Stimulated activated CD8-positive, alpha-beta memory T cell treated with anti-CD3 and anti-CD28 coated beads, Interleukin-15, amount 100 ng/mL, for 24 hours (primary cell): ENCODE data around the gene SLC16A3.
"Not testable (repeated sequence)": the region's sequence is repeated elsewhere in the genome, so short reads cannot be mapped to it uniquely, and the experiment has no call there.

Experiments
- DNase-seq: peaks from one replicate; pipeline ENCODE4 v3.0.0-alpha.2; 2020; ENCODE audit warnings: low read depth

SLC16A3 gene

GRCh38 chr17:82228842-82229697 is at the start of gene SLC16A3:
Gene SLC16A3, plus strand, starts transcription at chr17:82229042. Its CDS starts 6,967 bp downstream, at chr17:82236009.
- no peak for DNase-seq

DNA sequence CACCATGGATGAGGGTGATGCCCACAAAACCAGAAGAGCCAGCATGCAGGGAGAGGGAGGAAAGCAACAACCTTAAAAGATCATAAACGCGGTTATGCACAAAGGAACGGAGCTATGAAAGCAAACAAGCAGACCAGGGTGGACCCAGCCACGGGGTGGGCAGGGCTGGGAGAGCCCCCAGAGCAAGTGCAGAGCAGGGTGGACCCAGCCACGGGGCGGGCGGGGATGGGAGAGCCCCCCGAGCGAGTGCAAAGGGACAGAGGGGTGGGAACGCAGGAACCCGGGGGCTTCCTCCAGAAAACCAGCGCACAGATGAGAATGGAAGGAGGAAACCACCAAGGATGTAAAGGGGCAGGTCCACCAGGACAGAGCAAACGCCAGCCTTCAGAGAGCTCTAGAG is 49.4 kb upstream of the SLC16A3 start:
- DNase-seq = no peak

- no peak for DNase-seq
These were observed 48.8 kb upstream of the SLC16A3 start for GRCh38 chr17:82179946-82180475.

DNA sequence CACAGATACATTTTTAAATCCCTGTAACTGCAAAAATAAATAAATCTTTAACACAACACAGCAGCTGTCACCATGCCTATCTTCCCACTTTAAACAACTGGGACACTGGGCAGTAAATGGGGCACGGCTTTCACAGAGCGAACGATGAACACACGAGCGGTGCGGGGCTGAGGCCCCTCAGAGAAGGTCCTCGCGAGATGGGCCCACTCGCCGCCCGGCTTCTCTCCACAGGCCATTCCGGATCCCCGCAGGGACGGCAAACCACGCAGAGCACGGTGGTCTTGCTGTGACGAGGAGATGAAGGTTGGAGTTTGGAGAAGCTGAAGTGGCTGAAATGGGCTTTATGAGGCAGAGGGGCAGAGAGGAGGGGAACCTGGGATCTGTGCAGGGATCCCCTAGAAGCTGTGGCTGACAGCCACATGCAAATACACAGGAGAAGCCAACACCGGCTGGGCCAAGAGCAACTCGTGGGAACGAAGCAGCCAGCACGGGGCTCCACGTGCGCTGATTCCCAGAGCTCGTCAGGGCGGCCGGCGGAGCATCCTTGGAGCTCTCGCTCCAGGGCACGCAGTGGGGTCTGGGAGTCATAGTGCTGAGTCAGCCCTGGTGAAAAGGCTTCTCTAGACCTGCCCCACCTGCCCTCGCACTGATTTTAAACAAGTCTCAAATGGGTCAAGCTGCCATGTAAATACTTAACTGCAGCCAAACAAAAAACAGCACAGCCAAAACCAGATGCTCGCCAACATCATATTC is 47.9 kb upstream of the SLC16A3 start:
- DNase-seq = no peak

DNA sequence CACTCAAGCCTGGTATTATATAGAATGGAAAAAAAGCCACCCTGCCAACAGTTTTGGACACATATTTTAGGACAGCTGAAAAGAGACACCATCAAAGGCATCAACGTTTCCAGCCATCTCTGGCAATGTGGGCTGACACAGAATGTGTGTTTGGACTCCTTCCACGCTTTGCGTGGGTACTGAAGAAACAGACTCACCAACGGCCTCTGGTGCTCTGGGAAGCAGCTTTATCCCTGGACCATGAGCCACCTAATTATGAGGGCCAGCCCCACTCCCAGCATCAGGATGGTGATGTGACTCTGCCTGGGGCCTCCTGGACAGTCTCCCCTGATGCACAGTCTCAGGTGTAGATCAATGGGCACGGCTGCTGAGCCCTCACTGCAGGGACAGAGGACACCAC is 44.1 kb upstream of the SLC16A3 start:
- no peak for DNase-seq

- no peak for DNase-seq
These were observed 42.6 kb upstream of the SLC16A3 start for GRCh38 chr17:82186221-82186620.

- no peak for DNase-seq
These were observed 41.3 kb upstream of the SLC16A3 start for GRCh38 chr17:82187500-82187899.

DNA sequence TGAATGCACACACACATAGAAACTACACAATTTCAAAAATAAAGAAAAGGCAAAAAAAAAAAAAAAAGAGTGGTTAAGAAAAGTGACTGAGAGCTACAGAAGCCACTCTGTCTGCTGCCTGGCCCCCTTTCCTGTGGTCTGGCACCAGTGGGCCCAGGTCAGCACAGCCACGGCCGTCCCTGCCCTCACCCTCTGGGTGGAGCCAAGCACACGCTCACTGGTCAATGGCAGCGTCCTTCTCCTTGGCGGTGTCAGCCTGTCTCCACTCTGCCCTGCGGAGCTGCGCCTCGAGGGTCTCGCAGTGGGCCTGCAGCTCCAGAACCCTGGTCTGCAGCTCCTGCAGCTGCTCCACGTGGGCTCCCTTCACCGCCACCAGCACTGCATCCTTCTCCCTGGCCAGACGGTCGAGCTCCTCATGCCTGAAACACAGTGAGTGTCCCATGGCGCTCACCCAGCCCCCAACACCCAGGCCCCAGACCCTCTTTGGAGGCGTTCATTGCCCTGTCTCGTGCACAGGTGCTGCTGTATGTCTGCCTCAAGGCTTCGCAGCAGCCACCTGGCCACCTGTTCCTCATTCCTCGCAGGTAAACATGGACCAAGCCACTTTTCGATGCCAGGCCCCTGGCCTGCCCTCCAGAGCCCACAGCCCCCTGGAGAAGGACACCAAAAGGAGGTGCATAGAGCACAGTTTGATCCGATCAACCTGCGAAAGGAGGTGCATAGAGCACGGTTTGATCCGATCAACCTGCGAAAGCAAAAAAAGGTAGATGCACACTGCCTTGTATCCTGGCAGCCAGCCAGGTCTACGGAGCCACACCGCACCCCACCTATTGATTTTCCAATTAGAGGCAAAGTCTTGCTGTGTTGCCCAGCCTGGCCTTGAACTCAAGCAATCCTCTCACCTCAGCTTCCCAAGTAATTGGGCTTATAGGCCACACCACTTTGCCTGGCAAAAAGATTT is 40.6 kb upstream of the SLC16A3 start:
- DNase-seq = no peak

DNA sequence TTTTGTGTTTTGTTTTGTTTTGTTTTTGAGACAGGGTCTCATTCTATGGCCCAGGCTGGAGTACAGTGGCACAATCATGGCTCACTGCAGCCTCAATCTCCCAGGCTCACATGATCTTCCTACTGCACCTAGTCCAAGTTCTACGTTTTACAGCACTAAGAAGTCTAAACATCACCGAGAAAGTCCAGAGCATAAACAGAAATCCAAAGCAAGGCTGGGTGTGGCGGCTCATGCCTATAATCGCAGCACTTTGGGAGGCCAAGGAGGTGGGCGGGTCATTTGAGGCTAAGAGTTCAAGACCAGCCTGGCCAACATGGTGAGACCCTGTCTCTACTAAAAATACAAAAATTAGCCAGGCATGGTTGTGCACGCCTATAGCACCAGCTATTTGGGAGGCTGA is 35.8 kb upstream of the SLC16A3 start:
- not testable (repeated sequence) for DNase-seq

DNA sequence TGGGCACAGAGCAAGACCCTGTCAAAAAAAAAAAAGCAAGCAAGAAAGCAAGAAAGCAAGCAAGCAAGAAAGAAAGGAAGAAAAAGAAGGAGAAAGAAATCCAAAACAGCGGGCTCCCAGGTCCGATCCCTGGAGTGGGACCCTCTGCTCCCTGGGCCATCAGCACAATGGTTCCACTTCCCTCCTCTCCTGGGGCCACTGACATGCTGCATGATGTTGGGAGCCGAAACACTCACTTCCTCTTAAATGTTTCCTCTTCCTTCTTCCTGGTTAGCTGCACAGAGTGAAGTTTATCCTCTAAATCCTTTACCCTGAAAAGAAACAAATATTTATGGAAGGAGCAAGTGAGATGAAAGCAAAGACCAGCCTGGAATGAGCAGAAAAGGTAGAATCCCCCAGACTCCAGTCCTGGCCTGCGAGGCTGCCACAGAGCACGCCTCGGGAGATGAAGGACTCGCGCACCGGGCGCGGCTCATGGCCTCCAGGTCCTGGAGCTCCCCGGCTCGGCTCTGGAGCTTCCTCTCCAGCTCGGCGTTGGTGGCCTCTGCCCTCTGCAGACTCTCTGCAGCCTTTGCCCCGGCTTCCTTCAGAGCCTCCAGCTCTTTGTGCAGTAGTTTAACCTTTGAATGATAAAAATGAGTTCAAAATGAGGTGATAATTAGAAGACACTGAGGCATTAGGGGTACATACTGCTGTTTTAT is 35.2 kb upstream of the SLC16A3 start:
- DNase-seq = no peak

DNA sequence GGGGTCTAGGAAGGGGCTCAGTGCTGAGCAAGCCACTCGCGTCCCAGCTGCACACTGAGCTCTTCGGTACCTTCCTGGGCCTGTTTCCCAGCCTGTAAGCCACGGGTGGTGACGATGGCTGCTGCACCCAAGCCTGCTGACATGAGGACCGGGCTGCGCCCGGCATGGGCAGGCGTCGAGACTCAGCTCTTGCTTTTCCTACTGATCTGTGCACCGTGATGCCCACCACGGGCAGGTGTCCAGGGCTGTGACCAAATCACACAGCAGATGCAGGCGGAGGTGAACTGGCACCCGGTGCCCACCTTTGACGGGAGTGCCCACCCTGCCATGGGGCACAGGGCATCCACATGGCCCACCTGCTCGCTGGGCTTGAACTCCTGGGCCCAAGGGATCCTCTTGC is 34.1 kb upstream of the SLC16A3 start:
- DNase-seq = no peak

DNA sequence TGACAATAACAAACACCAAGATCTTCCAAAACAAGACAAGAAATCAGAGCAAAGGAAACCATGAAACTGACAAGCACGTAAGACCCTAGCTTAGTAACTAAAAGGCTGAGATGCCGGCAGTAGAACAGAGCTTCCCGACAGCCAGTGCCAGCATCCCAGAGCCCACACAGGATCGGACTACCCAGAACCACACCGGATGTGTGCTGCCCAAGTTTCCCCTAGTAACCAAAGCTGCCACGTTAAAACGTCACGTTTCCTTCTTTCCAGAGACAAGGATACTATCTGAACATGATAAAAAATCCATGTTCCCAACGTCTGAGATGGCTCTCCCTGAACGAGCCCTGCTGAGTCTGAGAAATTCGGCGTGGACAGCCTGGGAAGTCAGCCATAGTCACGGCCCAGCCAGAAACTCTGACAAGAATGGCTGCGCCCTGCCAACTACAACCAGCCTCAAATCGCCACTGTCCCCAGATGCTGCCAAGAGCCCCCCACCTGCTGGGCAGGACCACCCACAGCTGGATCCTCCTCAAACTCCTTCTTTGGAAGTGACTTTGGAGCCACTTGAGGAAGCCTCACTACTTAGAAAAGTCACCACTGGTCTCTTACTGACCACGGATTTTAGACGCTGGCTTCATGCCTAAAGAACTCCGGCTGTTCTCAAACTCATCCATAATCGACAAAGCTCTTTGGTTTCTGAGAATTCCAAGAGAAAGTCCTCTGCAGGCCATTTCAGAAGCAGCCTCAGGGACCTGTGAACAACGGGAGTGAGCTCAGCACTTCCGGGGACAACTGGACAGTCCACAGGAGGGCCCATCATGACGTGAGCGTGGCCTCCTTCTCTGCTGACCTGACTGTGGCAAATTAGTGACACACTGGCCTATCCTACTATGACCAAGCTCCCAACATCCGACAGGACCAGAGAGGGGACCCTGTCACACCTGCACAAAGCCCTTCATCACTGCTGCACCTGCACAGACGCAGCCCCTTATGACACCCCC is 32.9 kb upstream of the SLC16A3 start:
- no peak for DNase-seq

- DNase-seq = no peak
These were observed 30.8 kb upstream of the SLC16A3 start for GRCh38 chr17:82198092-82198491.

DNA sequence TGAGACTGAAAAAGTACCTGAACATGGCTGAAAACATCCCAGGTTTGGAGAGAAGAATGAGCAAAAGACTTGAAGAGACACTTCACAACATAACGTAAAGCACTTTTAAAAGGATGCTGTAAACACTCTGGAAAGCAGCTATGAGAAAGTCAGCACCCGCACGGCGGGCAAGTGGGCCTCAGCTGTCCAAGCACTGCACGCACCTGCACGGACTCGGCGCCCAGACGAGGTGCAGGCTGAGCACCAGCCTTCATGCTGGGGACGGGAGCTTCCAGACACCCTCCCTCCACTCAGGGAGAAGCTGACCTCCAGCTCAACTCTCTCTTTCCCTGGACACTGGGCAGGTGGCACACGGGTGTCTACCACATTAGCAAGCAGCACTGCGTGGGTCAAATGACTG is 29.3 kb upstream of the SLC16A3 start:
- DNase-seq = no peak

- DNase-seq = no peak
These were observed 28.7 kb upstream of the SLC16A3 start for GRCh38 chr17:82200135-82200534.

DNA sequence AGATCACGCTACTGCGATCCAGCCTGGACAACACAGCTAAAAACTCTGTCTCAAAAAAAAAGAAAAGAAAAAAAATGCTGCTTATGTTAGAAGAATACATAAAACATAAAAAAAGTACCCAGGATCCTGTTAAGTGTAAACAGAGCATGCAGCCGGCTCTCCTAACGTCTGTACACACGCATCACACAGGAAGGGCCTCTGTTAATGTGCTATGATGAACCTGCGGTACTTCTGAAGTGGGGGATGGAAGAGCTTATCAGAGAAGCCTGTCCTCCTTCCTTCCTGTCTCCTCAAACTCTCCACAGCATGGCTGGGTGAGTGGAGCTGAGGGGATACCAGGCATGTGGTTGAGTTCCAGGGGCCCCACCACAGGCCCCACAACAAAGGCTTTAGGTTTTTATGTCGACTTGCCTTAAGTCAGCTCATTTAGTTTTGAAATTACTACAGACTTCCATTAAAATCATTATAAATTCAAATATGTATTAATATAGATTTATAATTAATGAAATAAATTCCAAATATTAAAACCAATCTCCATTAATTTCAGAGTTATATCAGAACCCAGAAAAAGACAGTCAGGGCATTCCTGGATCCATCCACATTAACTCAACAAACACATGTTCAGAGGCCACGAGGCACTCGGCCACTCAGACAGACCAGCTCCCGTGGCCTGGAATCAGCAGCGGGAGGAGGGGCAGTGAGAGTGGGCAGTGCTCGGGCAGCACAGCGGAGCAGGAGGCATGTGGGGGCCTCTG is 27.9 kb upstream of the SLC16A3 start:
- DNase-seq = no peak

GRCh38 chr17:82201498-82201910 is 27.3 kb upstream of the SLC16A3 start:
- no peak for DNase-seq

DNA sequence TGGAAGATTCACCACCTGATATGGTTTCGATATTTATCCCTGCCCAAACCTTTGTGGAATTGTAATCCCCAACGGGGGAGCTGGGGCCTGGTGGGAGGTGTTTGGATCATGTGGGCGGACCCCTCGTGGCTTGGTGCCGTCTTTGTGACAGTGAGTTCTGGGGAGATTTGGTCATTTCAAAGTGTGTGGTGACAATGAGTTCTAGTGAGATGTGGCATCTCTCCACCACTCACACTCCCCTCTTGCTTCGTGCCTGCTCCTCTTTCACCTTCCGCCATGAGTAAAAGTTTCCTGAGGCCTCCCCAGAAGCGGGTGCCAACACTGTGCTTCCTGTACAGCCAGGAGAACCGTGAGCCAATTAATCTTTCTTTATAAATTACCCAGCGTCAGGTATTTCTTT is 25.9 kb upstream of the SLC16A3 start:
- no peak for DNase-seq

DNA sequence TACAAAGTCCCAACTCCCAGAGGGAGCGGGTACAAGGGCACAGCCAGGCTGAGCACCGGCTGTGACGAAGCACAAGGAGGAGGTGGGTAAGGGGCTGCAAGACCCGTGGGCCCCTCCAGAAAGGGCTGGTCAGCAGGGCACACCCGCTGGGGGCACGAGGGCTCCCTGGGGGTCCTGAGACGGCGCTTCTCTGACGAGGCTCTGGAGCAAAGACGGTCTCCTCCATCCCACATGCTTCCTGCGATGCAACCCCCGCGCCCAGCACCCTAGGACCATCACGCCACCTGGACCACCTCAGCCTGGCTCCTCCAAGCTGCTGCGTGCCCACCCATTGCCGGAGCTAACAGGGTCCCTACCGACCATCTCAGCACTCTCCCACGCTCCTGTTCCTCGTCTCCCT is 24.9 kb upstream of the SLC16A3 start:
- no peak for DNase-seq
